ENCODE measurements around the gene CIC. TPM values are rescaled to one million over a fixed set of nuclear protein-coding genes. Genes with fewer than 3 reads are reported as not detected.

CIC gene
- total RNA-seq, 1 experiment from 2014 or later = 67.9 TPM

DNA sequence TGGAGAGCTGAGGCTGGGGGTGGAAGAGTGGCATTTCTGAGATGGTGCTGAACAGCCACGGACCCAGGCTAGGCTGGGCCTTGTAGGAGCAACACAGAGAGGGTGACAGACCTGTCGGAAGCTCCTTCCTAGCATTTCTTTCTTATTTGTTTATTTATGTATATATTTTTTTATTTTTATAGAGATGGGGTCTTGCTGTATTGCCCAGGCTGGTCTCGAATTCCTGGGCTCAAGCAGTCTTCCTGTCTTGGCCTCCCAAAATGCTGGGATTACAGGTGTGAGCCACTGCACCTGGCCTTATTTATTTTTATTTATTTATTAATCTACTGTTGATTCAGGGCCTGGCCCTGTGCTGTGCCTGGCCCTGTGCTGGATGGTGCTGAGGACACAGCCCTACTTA is 6.5 kb downstream of the CIC start:
- TF ChIP-seq, protein P1, sequence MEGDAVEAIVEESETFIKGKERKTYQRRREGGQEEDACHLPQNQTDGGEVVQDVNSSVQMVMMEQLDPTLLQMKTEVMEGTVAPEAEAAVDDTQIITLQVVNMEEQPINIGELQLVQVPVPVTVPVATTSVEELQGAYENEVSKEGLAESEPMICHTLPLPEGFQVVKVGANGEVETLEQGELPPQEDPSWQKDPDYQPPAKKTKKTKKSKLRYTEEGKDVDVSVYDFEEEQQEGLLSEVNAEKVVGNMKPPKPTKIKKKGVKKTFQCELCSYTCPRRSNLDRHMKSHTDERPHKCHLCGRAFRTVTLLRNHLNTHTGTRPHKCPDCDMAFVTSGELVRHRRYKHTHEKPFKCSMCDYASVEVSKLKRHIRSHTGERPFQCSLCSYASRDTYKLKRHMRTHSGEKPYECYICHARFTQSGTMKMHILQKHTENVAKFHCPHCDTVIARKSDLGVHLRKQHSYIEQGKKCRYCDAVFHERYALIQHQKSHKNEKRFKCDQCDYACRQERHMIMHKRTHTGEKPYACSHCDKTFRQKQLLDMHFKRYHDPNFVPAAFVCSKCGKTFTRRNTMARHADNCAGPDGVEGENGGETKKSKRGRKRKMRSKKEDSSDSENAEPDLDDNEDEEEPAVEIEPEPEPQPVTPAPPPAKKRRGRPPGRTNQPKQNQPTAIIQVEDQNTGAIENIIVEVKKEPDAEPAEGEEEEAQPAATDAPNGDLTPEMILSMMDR (IDR thresholded peaks at IDR 0.05; ENCODE audit: unreplicated experiment) = no peak
- H3K4me1 Mint-ChIP-seq (ENCODE audit: insufficient read depth, unreplicated experiment) = peaks cover 42% of the 10 kb centered on the region
- no TSS peak for BruUV-seq (replicated peaks)
- H3K27me3 Mint-ChIP-seq (ENCODE audit: insufficient read depth, unreplicated experiment) = no peaks in the 10 kb centered on the region
- H3K9me3 Mint-ChIP-seq (ENCODE audit: unreplicated experiment) = no peaks in the 10 kb centered on the region
- ChIA-PET POLR2A (interaction anchor here (0.7 to 1.5 kb wide), 2 partner anchors 10 to 32 kb away, joined by 3 to 6 read pairs; partner anchors contain the start of gene GSK3A), CTCF (interaction anchor here (1.3 kb wide), 1 partner anchor 30 kb away, joined by 4 read pairs; no protein-coding TSS in a partner anchor)
- peaks cover 50% of the 10 kb centered on the region for H3K36me3 Mint-ChIP-seq (ENCODE audit: insufficient read depth, unreplicated experiment)
- peak overlapping the region; percentile 50 for H3K27ac Mint-ChIP-seq (ENCODE audit: low read depth, unreplicated experiment)
- peak overlapping the region; percentile 57 for H3K4me3 Mint-ChIP-seq (ENCODE audit: unreplicated experiment)
- DNase-seq (ENCODE audit: unreplicated experiment) = no peak
- intact Hi-C loops (cut with micrococcal nuclease) = no loop called here

DNA sequence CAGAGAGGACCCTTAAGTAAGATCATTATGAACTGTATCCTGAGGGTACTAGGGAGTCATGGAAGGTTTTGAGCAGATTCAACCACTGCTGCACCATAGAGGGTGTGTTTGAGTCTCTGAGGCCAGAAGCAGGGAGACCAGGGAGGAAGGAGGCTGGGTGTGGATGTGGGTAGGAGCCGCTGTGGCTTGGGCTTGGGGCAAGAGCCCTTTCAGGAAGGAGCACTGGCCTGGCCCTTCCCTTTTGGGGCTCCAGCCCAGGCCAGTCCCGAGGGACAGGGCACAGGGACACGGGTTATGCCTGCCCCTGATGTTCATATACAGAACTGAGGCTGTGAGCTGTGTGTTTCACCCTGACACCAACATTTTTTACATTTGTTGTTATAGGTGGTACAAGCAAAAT is 7.2 kb downstream of the CIC start:
- no peaks in the 10 kb centered on the region for H3K9me3 Mint-ChIP-seq (ENCODE audit: unreplicated experiment)
- CTCF ChIA-PET = interaction anchor here (0.8 to 7.2 kb wide), 2 partner anchors 31 to 161 kb away, joined by 3 to 145 read pairs; partner anchors contain the start of gene GSK3A
- no peaks in the 10 kb centered on the region for H3K27me3 Mint-ChIP-seq (ENCODE audit: insufficient read depth, unreplicated experiment)
- H3K27ac Mint-ChIP-seq (ENCODE audit: low read depth, unreplicated experiment) = peak overlapping the region; percentile 50
- no peak for DNase-seq (ENCODE audit: unreplicated experiment)
- H3K4me1 Mint-ChIP-seq (ENCODE audit: insufficient read depth, unreplicated experiment) = peaks cover 35% of the 10 kb centered on the region
- peaks cover 46% of the 10 kb centered on the region for H3K36me3 Mint-ChIP-seq (ENCODE audit: insufficient read depth, unreplicated experiment)
- POLR2A ChIA-PET = interaction anchor here (7.5 kb wide), 1 partner anchor 31 kb away, joined by 158 read pairs; the partner anchor contains the start of gene GSK3A
- intact Hi-C loops (cut with micrococcal nuclease) = no loop called here
- TF ChIP-seq, protein P1 (IDR thresholded peaks at IDR 0.05; ENCODE audit: unreplicated experiment) = no peak
- peak overlapping the region; percentile 32 for H3K4me3 Mint-ChIP-seq (ENCODE audit: unreplicated experiment)
- BruUV-seq (replicated peaks) = no TSS peak

DNA sequence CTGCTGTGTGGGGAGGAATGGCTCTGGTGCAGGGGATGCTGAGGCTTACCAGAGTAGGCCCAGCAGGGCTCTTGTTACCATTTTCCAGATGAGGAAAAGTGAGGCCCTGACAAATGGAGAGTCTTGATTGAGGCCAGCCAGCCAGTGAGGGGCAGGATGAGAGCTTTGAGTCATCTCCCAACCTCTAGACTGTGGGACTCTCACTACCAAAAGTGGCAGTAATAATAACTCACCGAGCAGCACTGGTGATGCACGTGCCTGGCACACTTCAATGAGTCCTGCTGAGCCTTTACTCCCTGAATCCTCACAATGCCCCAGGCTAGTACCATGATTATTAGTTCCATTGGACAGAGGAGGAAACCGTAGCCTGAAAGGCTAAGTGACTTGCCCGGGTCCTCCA is 7.8 kb downstream of the CIC start:
- intact Hi-C loops (cut with micrococcal nuclease) = no loop called here
- peak; percentile 29 for DNase-seq (ENCODE audit: unreplicated experiment)
- no peaks in the 10 kb centered on the region for H3K27me3 Mint-ChIP-seq (ENCODE audit: insufficient read depth, unreplicated experiment)
- no TSS peak for BruUV-seq (replicated peaks)
- CTCF ChIA-PET = interaction anchor here (0.8 to 7.2 kb wide), 2 partner anchors 31 to 162 kb away, joined by 3 to 145 read pairs; partner anchors contain the start of gene GSK3A
- no peaks in the 10 kb centered on the region for H3K9me3 Mint-ChIP-seq (ENCODE audit: unreplicated experiment)
- H3K27ac Mint-ChIP-seq (ENCODE audit: low read depth, unreplicated experiment) = peak overlapping the region; percentile 46
- peaks cover 32% of the 10 kb centered on the region for H3K4me1 Mint-ChIP-seq (ENCODE audit: insufficient read depth, unreplicated experiment)
- POLR2A ChIA-PET = interaction anchor here (1.3 to 7.5 kb wide), 2 partner anchors 31 to 57 kb away, joined by 4 to 158 read pairs; partner anchors contain the start of genes GSK3A and ZNF526
- H3K4me3 Mint-ChIP-seq (ENCODE audit: unreplicated experiment) = no peak overlapping the region
- TF ChIP-seq, protein P1 (IDR thresholded peaks at IDR 0.05; ENCODE audit: unreplicated experiment) = no peak
- peaks cover 40% of the 10 kb centered on the region for H3K36me3 Mint-ChIP-seq (ENCODE audit: insufficient read depth, unreplicated experiment)

DNA sequence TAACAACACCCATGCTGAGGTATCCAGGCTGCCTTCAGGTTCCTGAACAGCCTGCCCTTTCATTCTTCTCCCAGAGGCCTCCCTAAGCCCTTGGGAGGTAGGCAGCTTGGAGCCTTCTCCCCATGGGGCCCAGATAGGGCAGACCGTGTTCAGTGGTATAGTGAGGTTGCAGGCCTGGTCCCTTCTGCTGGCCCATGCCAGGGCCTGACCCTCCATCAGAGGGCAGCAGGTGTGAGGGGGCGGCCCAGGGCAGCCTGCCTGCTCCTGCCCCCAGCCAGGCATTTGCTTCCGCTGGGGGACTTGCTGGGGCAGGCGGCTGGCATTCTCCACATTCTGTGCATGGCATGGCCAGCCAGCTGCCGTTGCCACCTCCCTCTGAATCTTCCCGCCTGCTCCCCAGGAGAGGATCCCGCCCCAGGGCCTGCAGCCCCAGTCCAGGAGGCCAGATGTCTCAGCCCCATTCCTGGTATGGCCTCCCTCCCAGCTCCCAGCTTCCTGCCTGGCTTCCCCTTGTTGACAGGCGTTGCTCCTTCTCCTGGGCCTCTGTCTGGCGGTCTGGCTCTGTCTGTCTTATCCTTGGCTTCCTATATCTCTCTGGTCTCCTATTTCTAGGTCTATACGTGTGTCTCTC is 8.9 kb downstream of the CIC start:
- Mint-ChIP-seq H3K27me3 (ENCODE audit: insufficient read depth, unreplicated experiment) (no peaks in the 10 kb centered on the region), H3K4me3 (ENCODE audit: unreplicated experiment) (no peak overlapping the region), H3K27ac (ENCODE audit: low read depth, unreplicated experiment) (peak overlapping the region; percentile 94), H3K9me3 (ENCODE audit: unreplicated experiment) (no peaks in the 10 kb centered on the region), H3K36me3 (ENCODE audit: insufficient read depth, unreplicated experiment) (peaks cover 40% of the 10 kb centered on the region), H3K4me1 (ENCODE audit: insufficient read depth, unreplicated experiment) (peaks cover 32% of the 10 kb centered on the region)
- CTCF ChIA-PET = interaction anchor here (0.6 to 7.2 kb wide), 7 partner anchors 8 to 393 kb away, joined by 3 to 145 read pairs (median 15); partner anchors contain the start of gene GSK3A
- DNase-seq (ENCODE audit: unreplicated experiment) = no peak
- intact Hi-C loops (cut with micrococcal nuclease) = no loop called here
- POLR2A ChIA-PET = interaction anchor here (1.3 to 7.5 kb wide), 4 partner anchors 8 to 58 kb away, joined by 4 to 158 read pairs (median 44); partner anchors contain the start of genes CIC, GSK3A and ZNF526
- TF ChIP-seq, protein P1 (IDR thresholded peaks at IDR 0.05; ENCODE audit: unreplicated experiment) = no peak
- no TSS peak for BruUV-seq (replicated peaks)
